Spleen (tissue), 7 donors: Measurements from ENCODE around the gene RFPL4A.

Experiments used
- CTCF ChIP-seq, 11 experiments: fragments of 200-600 bp in 7 of 11; fragments of 450-650 bp in 4 of 11; sonication (generic) in 4 of 11; IDR thresholded peaks in 8 of 11; conservative IDR thresholded peaks in 3 of 11; 1 replicate in 7 of 11; 2 replicates in 4 of 11; pipeline versions ENCODE4 v1.4.0 to v1.8.0; 2016 to 2021; ENCODE audit warnings: antibody characterized with exemption in 11 of 11, inconsistent platforms in 4 of 11, mild to moderate bottlenecking in 1 of 11
- POLR2A ChIP-seq, 3 donors: fragments of 450-650 bp; IDR thresholded peaks; one replicate each; pipeline ENCODE4 v1.5.1; 2017; ENCODE audit warnings: antibody characterized with exemption in 3 of 3, mild to moderate bottlenecking in 1 of 3
- POLR2AphosphoS5 ChIP-seq, 3 donors: sonication (generic); formaldehyde crosslinking; IDR thresholded peaks; one replicate each; pipeline ENCODE4 v1.5.1; 2017; ENCODE audit warnings: antibody characterized with exemption in 3 of 3
- donor health status: DM: no; HTN: no; CAD: no; lungs with moderate emphysema.
- donor health status: DM: no; HTN: no; CAD: no.
- donor health status: DM: no; HTN: no; CAD: no.

- TF ChIP-seq POLR2A (IDR thresholded peaks at IDR 0.05) (no peak), CTCF (IDR thresholded peaks at IDR 0.05 in 8 of 11, conservative IDR thresholded peaks at IDR 0.05 in 3 of 11) (no peak), POLR2AphosphoS5 (IDR thresholded peaks at IDR 0.05) (no peak)
These were observed 35.4 kb upstream of the RFPL4A start for GRCh38 chr19:55723491-55723890.
